HG03565 (cell line): ENCODE measurements around the gene PTPN9.
"Not testable (repeated sequence)": the region's sequence is repeated elsewhere in the genome, so short reads cannot be mapped to it uniquely, and the experiment has no call there.

ENCODE experiments used
- ATAC-seq: cut with Tn5 transposase; IDR thresholded peaks from one replicate; pipeline ENCODE4 v1.9.1; 2021; ENCODE audit warnings: mild to moderate bottlenecking, moderate library complexity; ENCODE audit not compliant: unreplicated experiment

The PTPN9 gene

DNA sequence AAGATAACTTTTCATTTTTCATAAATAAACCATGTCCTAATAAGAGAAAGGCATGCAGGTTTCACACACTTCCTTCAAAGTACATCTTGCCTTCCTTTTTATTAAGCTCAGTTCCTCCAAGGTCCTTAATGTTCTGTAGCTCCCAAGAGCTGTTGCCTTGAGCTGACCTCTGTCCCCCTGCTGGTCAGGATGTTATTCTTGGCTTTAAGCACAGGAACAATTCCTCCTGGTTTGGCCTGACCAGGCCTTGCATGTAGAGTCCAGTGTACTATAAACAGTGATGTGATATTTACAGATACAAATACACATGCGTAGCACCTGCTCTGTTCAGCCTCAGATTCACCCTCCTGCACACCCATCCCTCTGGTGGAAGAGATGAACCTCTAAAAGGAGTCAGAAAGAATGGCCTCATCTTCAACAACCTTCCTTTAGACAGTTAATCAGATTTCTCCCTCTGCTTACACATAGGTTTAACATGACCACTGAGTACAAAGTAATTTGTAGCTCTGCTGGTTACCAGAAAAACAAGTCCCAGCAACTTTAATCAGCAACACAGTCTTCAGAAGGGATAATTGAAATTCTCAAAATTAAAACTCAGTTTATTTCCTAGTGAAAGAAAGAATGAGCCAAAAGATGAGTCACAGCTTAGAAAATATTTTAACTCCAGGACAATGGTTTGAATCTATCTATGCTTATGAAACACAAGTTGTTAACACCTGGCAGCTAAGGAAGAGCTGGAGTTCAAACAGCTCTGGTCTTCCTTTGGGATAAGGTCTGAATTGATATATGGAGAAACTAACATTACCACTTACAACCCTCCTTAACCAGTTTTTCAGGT, 46.5 kb downstream of the PTPN9 start:
- ATAC-seq: no peak

DNA sequence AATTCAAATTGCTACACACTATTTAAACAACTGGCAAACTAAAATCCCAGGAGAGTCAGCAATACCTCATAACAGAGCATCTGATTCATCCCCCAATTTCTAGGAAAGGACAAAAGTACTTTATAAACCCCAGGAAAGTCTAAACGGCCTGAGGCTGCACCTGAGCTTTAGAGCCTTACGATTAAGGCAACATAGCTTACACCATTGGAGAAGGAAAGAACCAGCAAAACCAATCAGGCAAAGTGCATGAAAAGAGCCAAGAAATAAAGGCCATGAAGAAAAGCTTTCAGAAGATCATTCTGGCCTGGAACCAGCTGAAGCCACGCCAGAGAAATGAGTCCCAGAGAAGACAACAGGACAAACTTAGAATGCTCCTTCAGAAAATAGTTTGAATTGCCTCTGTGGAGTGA, 48.1 kb downstream of the PTPN9 start:
- no peak for ATAC-seq

DNA sequence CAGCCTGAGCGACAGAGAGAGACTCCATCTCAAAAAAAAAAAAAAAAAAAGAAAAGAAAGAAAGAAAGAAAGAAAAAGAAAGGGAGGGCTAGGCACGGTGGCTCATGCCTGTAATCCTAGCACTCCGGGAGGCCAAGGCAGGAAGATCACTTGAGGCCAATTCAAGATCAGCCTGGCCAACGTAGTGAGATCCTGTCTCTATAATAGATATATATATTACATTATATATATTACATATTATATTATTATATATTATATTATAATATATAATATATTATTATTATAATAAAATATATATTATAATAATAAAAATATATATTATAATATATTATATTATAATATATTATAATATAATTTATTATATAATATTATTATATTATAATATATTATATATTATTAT, 48.9 kb downstream of the PTPN9 start:
- no peak for ATAC-seq

DNA sequence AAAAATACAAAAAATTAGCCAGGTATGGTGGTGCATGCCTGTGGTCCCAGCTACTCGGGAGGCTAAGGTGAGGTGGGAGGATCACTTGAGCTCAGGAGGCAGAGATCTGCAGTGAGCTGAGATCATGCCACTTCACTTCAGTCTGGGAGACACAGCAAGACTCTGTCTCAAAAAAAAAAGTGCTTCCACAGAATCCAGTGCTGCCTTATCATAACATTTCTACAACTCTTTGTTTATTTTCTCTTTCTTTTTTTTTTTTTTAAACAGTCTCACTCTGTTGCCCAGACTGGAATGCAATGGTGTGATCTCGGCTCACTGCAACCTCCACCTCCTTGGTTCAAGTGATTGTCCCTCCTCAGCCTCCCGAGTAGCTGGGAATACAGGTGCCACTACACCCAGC, 53.4 kb downstream of the PTPN9 start:
- not testable (repeated sequence) for ATAC-seq

DNA sequence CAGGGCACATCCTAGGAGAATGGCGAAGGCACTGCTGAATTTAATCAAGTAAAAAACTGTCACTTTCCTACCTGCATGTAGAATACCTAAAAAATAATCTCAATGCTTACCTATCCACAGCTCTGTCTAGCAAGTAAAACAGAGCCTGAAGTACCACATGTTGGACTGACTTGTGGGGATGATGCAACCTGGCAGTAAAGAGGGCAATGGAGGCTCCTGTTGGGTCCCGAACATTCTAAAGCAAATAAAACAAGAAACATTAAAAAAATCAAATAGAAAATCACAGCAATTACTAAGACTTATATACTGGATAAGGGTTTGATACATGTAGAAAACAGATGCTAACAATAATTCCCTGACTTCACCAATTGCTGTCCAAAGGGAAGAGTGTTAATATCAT, 56.1 kb downstream of the PTPN9 start:
- no peak for ATAC-seq

DNA sequence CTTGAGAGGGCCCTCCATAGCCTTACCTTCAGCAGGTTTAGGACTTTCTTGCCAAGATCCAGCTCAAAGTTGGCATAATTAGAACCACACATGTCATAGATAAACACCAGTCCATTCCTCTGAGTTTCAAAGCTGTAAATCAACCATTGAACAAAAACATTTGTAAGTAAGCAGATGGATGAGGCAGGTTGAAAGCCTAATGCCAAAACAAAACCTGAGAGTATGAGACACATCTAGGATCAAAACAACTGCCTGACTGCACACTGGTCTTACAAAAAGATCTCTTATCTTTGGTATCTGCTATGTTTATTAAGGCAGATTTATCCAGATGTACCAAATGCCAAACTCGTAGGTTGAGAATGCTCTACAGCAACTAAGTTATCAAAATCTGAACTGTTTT, 61.9 kb downstream of the PTPN9 start:
- no peak for ATAC-seq

DNA sequence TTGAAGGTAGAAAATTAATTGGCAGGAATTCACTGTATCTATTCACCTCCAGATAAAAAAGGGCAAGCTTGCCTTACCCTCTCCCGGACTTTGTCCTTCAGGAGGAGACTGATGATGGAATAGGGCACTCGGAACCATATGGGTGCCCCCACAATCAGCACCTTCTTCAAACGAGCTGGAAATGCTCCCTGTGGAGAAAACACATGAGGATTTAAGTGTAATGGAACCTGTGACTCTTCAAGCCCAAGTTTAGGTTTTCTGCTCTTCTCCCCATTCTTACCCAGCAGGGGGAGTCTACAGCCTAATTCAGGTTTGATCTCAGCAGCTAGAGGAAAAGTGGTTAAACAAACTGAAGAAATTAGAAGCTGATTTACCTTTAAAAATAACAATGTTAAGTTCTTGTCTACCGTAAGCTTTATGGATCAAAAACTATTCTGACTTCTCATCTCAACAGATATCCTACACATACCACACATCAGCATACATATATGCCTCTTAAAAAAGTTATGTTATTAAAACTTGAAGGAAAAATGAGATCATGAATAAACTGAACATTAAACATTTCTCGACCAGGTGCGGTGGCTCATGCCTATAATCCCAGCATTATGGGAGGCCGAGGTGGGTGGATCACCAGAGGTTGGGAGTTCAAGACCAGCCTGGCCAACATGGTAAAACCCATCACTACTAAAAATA, 70.1 kb downstream of the PTPN9 start:
- ATAC-seq: no peak

DNA sequence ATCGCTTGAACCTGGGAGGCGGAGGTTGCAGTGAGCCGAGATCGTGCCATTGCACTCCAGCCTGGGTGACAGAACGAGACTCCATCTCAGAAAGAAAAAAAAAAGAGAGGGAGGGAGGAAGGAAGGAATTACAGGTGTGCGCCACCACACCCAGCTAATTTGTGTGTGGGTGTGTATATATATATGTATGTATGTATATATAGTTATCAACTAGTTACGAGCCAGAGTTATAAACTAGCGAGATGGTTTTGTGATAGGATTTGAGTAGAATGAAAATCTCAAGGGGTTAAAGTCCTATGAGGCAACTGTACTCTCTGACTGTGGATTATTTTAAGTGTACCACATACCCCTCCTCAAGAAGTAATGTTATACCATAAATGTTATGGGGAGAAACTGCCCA, 76.8 kb downstream of the PTPN9 start:
- no peak for ATAC-seq

DNA sequence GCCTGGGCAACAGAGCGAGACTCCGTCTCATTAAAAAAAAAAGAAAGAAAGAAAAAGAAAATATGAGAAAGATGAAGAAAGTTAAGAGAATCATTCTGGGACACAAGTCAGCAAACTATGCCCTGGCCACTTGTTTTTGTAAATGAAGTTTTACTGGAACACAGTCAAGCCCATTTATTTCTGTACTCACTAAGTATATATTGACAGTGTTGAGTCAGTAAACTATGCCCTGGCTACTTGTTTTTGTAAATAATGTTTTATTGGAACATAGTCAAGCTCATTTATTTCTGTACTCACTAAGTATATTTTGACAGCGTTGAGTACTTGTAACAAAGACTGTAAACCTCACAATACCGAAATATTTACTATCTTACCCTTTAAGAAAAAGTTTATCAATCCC, 85.4 kb downstream of the PTPN9 start:
- no peak for ATAC-seq

DNA sequence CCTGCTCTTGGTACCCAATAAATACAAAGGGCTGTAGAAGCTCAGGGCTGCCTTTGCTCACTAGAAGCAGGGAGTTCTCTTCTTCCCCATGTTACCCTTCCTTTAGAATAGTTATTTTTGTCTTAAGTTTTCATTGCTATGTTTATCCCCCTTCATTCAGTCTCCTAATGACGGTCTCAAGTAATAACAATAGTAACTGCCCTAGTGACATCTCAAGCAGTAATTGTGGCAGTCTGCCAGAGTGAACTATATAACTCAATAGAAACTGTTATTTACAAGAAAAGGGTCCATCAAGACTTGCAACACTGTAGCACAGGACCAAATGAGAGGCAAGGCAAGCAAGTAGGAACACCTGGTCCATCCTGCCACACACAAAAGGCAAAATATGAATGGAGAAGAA, 95.2 kb downstream of the PTPN9 start:
- no peak for ATAC-seq

DNA sequence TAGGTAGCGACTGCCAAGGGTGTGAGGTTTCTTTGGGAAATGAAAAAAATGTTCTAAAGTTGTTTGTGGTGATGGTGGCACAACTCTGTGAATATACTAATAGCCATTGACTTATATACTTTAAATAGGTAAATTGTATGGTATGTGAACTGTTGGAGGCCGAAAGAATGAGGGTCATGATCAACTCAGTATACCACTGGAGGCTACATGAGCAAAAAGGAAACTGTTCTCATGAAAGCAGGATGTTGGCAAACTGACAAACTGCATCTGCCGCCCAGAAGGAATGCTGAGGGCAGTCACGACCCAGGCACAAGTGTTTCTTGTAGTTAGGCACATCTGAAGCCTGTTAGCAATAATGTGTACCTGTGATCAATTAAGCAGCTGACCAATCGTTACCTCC, 95.6 kb downstream of the PTPN9 start:
- ATAC-seq: not testable (repeated sequence)

DNA sequence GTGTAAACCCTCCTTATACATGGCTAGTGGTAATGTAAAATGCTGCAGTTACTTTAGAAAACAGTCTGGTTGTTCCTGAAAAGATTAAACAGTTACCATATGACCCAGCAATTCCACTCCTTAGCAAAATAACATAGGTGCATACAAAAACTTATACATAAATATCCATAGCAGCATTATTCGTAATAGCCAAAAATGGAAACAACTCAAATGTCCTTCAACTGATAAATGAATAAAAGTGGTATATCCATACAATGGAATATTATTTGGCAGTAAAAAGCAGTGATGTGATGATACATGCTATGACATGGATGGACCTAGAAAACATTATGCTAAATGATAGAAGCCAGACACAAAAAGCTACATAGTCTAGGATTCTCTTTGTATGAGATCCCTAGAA, 96.0 kb downstream of the PTPN9 start:
- no peak for ATAC-seq

DNA sequence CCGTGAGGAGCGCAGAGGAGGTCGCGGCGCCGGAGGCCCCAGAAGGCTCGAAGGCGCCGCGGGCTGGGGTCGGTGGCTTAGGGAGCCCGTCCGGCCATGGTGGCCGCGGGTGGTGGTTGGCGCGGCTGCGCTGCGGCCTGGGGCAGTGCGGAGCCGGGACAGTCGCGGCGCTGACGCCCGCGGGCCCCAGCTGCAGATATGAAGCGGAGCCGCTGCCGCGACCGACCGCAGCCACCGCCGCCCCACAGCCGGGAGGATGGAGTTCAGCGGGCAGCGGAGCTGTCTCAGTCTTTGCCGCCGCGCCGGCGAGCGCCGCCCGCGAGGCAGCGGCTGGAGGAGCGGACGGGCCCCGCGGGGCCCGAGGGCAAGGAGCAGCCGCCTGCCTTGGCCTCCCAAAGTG, 98.7 kb downstream of the PTPN9 start:
- ATAC-seq: not testable (repeated sequence)

DNA sequence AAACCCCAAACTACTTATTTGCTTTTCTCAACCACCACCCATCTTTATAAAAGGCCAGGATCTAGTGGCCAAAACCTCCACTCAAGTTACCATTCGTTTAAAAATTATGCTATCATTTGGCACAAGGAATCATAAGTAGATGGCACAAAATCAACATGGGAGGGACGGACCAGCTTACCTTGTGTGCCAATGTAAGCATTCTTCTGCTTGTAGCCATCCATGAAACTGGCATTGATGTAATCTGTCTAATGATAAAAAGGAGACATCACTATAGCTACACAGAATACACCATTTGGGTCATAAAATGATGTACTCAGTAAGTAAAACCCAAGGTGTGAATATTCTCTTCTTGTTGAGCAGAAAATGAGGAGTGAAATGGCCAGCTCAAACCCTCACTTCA, 99.4 kb downstream of the PTPN9 start:
- no peak for ATAC-seq

DNA sequence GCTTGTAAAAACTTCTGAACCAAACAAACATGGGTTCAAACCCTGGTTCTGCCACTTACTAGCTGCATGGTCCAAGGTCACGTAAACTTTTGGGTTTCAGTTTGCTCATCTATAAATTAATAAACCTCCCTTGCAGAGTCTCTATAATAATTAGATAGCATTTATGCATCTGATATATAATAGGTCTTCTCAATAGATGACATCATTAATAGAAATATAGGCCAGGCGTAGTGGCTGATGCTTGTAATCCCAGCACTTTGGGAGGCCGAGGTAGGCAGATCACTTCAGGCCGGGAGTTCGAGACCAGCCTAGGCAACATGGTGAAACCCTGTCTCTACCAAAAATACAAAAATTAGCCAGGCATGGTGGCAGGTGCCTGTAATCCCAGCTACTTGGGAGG, 102.0 kb downstream of the PTPN9 start:
- not testable (repeated sequence) for ATAC-seq

DNA sequence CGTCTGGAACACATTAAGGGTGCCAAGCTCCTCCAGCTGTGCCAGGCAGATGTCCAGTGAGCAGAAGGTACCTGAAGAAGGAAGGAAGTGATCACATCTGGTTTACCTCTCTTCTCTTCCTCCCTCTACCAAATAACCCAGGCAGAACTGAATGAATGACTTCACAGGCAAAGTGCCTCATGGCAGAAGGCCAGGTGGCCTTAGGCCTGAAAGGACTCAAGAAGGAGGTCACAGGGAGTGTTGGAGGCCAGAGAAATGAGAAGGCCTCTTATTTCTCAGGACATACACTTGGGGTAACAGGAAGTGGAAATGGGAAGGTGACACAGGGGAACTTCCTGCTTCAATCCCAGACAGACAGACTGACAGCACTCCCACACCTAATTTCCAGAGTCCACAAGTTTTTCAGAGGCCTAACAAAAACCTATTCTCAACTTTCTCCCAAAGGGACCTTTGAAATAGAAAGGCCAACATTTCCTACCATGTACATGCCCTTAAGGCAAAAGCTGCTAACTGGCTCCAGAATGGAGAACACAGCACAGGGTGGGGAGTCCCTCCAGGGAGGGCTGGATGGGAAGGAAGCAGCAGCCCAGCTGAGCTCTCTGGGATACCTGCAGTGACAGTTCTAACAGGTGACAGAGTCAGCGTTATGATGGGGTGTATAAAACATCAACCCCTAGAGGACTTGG, 110.1 kb downstream of the PTPN9 start:
- ATAC-seq: no peak

DNA sequence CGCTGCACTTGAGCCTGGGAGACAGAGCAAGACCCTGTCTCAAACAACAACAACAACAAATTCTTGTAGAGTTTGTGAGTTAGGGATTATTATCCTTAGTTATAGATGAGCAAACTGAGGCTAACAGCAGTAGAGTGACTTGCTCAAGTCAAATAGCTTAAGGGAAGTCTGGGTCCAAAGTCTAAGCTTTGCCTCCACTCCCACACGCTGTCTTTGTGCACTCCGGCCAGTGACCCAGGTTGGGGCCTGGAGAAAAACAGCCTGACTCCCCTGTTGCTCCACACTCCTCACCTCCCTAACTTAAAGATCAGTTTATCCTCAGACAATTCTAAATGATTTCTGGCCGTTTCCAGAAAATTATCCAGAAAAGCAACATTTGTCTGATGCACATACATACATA, 118.5 kb downstream of the PTPN9 start:
- ATAC-seq: no peak

DNA sequence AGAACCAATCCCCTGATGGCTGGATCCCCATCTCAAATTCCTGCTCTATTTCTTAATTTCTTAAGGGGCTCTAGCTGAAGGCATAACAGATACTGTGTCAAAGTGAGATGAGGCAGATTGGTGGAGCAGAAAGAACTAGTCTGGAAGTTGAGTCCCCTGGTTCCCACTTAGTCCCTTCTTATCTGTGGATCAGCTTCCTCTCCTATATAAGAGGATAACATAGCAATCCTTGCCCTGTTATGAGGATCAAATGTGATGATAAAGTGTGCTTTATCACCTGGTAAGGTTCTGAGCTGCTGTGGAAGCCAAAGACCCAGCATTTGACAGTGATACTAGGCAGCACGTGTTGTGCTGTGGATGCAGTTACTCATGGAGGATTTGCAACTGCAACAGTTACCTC, 119.5 kb downstream of the PTPN9 start:
- no peak for ATAC-seq

DNA sequence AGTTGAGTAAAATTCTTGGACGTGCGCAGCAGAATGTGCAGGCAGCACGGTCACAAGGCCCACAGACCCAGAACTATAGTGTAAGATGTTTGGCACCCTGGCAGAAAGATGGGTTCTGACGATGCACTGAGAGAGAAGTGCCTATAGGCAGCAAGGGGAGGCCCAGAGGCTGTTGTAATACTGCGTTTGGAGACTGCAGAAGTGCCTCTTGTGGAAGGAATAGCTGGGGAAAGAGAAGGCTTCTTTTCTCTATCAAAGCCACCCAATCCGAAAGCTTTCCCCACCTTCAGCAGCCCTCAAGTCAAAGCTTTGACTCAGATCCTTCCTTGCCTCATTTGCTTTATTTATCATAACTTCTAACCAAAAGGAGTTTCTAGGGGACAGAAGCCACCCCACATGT, 122.4 kb downstream of the PTPN9 start:
- ATAC-seq: no peak

DNA sequence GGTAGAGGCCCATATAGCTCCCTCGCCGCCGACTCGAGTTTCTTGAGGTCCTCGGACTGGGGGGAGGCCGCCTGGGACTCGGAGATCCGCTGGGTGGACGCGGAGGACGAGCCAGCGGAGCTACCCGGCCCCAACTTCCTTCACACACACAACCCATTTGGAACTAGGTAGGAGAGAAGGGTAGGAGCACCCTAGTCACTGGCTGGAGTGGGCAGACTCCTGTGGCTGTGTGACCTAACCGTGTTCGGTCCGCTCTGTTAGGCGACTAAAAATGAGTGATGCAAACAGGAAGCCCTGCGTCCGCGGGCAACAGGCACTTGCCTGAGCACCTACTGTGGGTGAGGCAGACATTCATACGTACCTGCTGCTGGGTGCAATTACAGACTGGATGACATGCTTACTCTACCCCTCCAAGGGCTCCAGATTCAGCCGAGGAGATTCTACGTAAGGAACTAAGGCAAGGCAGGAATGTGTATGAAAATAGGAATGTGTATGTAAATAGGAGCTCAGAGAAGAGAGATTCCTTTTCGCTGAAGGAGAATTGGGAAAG, 123.1 kb downstream of the PTPN9 start:
- no peak for ATAC-seq

DNA sequence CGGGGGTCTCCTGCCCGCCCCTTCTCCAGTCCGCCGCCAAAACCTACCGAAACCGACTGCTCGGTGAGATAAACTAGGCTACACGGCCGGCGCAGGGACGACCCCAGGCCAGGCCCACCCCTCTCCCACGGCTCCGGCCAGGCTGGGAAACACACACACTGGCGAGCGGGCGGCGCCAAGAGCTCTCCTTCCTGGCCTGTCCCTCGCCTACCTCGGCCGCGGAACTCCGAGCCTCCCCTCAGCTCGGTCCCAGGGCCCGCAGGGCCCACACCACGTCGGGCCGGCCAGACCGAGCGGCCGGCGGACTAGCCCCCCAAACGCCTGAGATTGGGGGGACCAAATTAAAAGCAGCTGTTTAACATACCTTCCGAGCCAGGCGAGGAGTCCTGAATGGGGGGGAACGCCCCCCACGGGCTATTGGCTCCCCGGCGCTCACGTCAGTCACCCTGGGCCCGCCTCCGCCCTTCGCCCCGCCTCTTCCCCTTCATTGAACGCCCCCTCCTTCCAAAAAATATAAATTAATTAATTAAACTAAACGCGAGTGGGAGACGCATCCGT, 123.6 kb downstream of the PTPN9 start:
- no peak for ATAC-seq
